DOHH2 (cell line): Measurements from ENCODE around the gene CENPP.

Experiments
- EZH2phosphoT487 ChIP-seq: fragments of 200-600 bp; sonication (generic); IDR thresholded peaks from 2 replicates; pipeline ENCODE4 v1.6.1; 2017; ENCODE audit warnings: borderline replicate concordance, mild to moderate bottlenecking, antibody characterized with exemption, low read length, moderate library complexity, mixed read lengths
- TF ChIP-seq, protein P1 (sequence below): fragments of 200-600 bp; sonication (generic); IDR thresholded peaks from one replicate; pipeline ENCODE4 v1.5.1; 2014; ENCODE audit warnings: antibody characterized with exemption, mild to moderate bottlenecking, low read depth, low read length; ENCODE audit not compliant: poor library complexity, severe bottlenecking

DNA sequence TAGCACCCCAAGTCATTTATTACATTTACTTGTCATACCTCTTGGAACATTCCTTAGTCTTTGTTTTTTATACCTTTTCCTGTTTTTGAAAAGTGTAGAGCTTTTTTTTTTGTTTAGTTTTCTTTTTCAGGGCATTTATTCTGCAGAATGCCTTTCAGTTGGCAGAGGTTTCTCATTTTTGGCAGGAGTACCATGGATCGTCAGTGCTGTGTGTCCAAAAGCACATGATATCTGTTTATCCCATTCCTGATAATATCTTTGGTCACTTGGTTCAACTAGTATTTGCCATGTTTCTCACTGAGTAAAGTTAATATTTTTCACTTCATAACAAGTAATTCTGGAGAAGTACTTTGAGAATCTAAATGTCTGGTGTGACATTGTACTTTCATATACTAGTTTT lies 67.9 kb downstream of the CENPP start:
- TF ChIP-seq, protein P1, sequence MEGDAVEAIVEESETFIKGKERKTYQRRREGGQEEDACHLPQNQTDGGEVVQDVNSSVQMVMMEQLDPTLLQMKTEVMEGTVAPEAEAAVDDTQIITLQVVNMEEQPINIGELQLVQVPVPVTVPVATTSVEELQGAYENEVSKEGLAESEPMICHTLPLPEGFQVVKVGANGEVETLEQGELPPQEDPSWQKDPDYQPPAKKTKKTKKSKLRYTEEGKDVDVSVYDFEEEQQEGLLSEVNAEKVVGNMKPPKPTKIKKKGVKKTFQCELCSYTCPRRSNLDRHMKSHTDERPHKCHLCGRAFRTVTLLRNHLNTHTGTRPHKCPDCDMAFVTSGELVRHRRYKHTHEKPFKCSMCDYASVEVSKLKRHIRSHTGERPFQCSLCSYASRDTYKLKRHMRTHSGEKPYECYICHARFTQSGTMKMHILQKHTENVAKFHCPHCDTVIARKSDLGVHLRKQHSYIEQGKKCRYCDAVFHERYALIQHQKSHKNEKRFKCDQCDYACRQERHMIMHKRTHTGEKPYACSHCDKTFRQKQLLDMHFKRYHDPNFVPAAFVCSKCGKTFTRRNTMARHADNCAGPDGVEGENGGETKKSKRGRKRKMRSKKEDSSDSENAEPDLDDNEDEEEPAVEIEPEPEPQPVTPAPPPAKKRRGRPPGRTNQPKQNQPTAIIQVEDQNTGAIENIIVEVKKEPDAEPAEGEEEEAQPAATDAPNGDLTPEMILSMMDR, result no peak
- TF ChIP-seq EZH2phosphoT487, result no peak
